GM23338 (cell line): Measurements from ENCODE around the gene CNTN5. TPM values are rescaled to one million over a fixed set of nuclear protein-coding genes. Genes with fewer than 3 reads are reported as not detected.

Source experiments
- ATAC-seq: fragments of 200-7000 bp; cut with Tn5 transposase; 3 replicates; pipeline ENCODE4 v1.9.1; 2020
- DNase-seq: peaks from one replicate; pipeline ENCODE4 v3.0.0-alpha.2; 2015; ENCODE audit warnings: low spot score
- H2AFZ ChIP-seq: fragments of 200-600 bp; sonication (generic); 2 replicates; pipeline ENCODE4 v1.8.0; 2016; ENCODE audit warnings: antibody characterized with exemption, mild to moderate bottlenecking, moderate library complexity
- H3F3A ChIP-seq: fragments of 200-600 bp; sonication (generic); replicated peaks from 2 replicates; pipeline ENCODE4 v1.8.0; 2017; ENCODE audit warnings: antibody characterized with exemption, mixed run types, low read depth
- H3K27ac ChIP-seq: fragments of 200-600 bp; sonication (generic); 2 replicates; pipeline ENCODE4 v1.6.1; 2016; ENCODE audit warnings: low read depth
- H3K27me3 ChIP-seq: fragments of 200-600 bp; sonication (generic); 2 replicates; pipeline ENCODE4 v1.8.0; 2016; ENCODE audit warnings: mild to moderate bottlenecking, mixed run types, moderate library complexity; ENCODE audit not compliant: insufficient read depth
- H3K36me3 ChIP-seq: fragments of 200-600 bp; sonication (generic); 2 replicates; pipeline ENCODE4 v1.8.0; 2016; ENCODE audit warnings: mild to moderate bottlenecking; ENCODE audit not compliant: insufficient read depth
- H3K4me1 ChIP-seq: fragments of 200-600 bp; sonication (generic); 2 replicates; pipeline ENCODE4 v1.8.0; 2016; ENCODE audit warnings: mild to moderate bottlenecking, moderate library complexity; ENCODE audit not compliant: insufficient read depth
- H3K4me2 ChIP-seq: fragments of 200-600 bp; sonication (generic); 2 replicates; pipeline ENCODE4 v1.7.1; 2017; ENCODE audit warnings: mixed run types
- H3K4me3 ChIP-seq: fragments of 200-600 bp; sonication (generic); 2 replicates; pipeline ENCODE4 v1.6.1; 2016; ENCODE audit warnings: mixed run types
- H3K79me2 ChIP-seq: fragments of 200-600 bp; sonication (generic); replicated peaks from 2 replicates; pipeline ENCODE4 v1.8.0; 2017; ENCODE audit warnings: mild to moderate bottlenecking; ENCODE audit not compliant: insufficient read depth
- H3K9me2 ChIP-seq: fragments of 200-600 bp; sonication (generic); 2 replicates; pipeline ENCODE4 v1.8.0; 2017; ENCODE audit not compliant: insufficient read depth
- H4K20me1 ChIP-seq: fragments of 200-600 bp; sonication (generic); replicated peaks from 2 replicates; pipeline ENCODE4 v1.8.0; 2017; ENCODE audit warnings: mild to moderate bottlenecking; ENCODE audit not compliant: insufficient read depth
- H3K27ac Mint-ChIP-seq: 2 replicates; pipeline ENCODE4 v1.8.0; 2020; ENCODE audit warnings: inconsistent platforms, mild to moderate bottlenecking, moderate library complexity, mixed read lengths
- H3K27me3 Mint-ChIP-seq: 3 replicates; pipeline ENCODE4 v1.8.0; 2022; ENCODE audit warnings: low read depth, mild to moderate bottlenecking, moderate library complexity, mixed read lengths, inconsistent platforms; ENCODE audit not compliant: insufficient read depth, poor library complexity
- H3K36me3 Mint-ChIP-seq: 3 replicates; pipeline ENCODE4 v1.8.0; 2021; ENCODE audit warnings: low read depth, mild to moderate bottlenecking, inconsistent platforms, moderate library complexity, mixed read lengths
- H3K4me1 Mint-ChIP-seq: 3 replicates; pipeline ENCODE4 v1.8.0; 2020; ENCODE audit warnings: mild to moderate bottlenecking, inconsistent platforms, mixed read lengths
- H3K4me3 Mint-ChIP-seq: 3 replicates; pipeline ENCODE4 v1.8.0; 2021; ENCODE audit warnings: moderate library complexity, mild to moderate bottlenecking, inconsistent platforms, mixed read lengths
- H3K9me3 Mint-ChIP-seq: 3 replicates; pipeline ENCODE4 v1.8.0; 2020; ENCODE audit warnings: moderate library complexity, mild to moderate bottlenecking, inconsistent platforms, mixed read lengths
- EZH2 ChIP-seq: fragments of 200-600 bp; sonication (generic); IDR thresholded peaks from one replicate; pipeline ENCODE4 v1.8.0; 2017; ENCODE audit warnings: antibody characterized with exemption, mild to moderate bottlenecking, low read depth; ENCODE audit not compliant: unreplicated experiment
- NANOG ChIP-seq: IDR thresholded peaks from 2 replicates; pipeline ENCODE4 v1.6.1; 2016; ENCODE audit warnings: antibody characterized with exemption, borderline replicate concordance
- POLR2AphosphoS5 ChIP-seq: IDR thresholded peaks from 2 replicates; pipeline ENCODE4 v1.6.1; 2016; ENCODE audit warnings: antibody characterized with exemption, low read depth
- STAT1 ChIP-seq: IDR thresholded peaks from one replicate; pipeline ENCODE4 v1.6.1; 2016; ENCODE audit warnings: antibody characterized with exemption; ENCODE audit not compliant: unreplicated experiment
- ZNF114 ChIP-seq: fragments of 250-450 bp; sonication (Bioruptor Pico); IDR thresholded peaks from 2 replicates; pipeline ENCODE4 v1.5.0; 2020; ENCODE audit warnings: mild to moderate bottlenecking, moderate library complexity
- ZNF331 ChIP-seq: fragments of 250-450 bp; sonication (Bioruptor Pico); IDR thresholded peaks from 2 replicates; pipeline ENCODE4 v1.5.0; 2020; ENCODE audit warnings: low read depth, mild to moderate bottlenecking, moderate library complexity
- ZNF462 ChIP-seq: fragments of 250-450 bp; sonication (Bioruptor Pico); IDR thresholded peaks from 2 replicates; pipeline ENCODE4 v1.5.0; 2020; ENCODE audit warnings: mild to moderate bottlenecking, moderate library complexity
- polyA plus RNA-seq: library from polyadenylated mRNA; unstranded; fragments of >200 nt; fragmentation: Nextera tagmentation; extraction: Ambion mirVana; gene quantifications from 2 replicates; pipeline ENCODE4 v1.2.1, GENCODE V29; 2016
- total RNA-seq: library from RNA; depleted of rRNA; stranded (reverse); fragments of >200 nt; shearing (Covaris generic); gene quantifications from 2 replicates; pipeline ENCODE4 v1.2.3, GENCODE V29; 2014
- TF ChIP-seq, protein P1 (sequence below), 2 experiments: fragments of 200-600 bp in 1 of 2; sonication (generic) in 1 of 2; conservative IDR thresholded peaks; 2 replicates each; pipeline versions ENCODE4 v1.5.1 to v1.6.1; 2016 to 2017; ENCODE audit warnings: antibody characterized with exemption in 2 of 2, low read depth in 2 of 2, mild to moderate bottlenecking in 2 of 2, moderate library complexity in 1 of 2

Gene CNTN5
- total and polyA plus RNA-seq, 2 experiments from 2014 or later = not detected

GRCh38 chr11:99268886-99269285 lies 248.1 kb downstream of the CNTN5 start:
- Histone ChIP-seq H3K36me3 (no peaks in the 10 kb centered on the region), H3K4me3 (no peak overlapping the region), H4K20me1 (no peaks in the 10 kb centered on the region), H3K9me2 (no peaks in the 10 kb centered on the region), H3K4me1 (no peaks in the 10 kb centered on the region), H3F3A (no peaks in the 10 kb centered on the region), H3K27me3 (no peaks in the 10 kb centered on the region), H2AFZ (no peak overlapping the region), H3K79me2 (no peaks in the 10 kb centered on the region), H3K4me2 (no peak overlapping the region), H3K27ac (no peak overlapping the region)
- Mint-ChIP-seq H3K4me3 (no peak overlapping the region), H3K4me1 (peaks cover 11% of the 10 kb centered on the region; the same call in 2 of the 3 replicates), H3K36me3 (no peaks in the 10 kb centered on the region), H3K27me3 (no peaks in the 10 kb centered on the region), H3K27ac (no peak overlapping the region), H3K9me3 (no peaks in the 10 kb centered on the region)
- no peak for DNase-seq
- ATAC-seq = no peak
- TF ChIP-seq ZNF331 (CRISPR knock-in tag) (no peak), ZNF114 (no peak), ZNF462 (CRISPR knock-in tag) (no peak), STAT1 (no peak), NANOG (no peak), EZH2 (no peak)

GRCh38 chr11:99271527-99271926 lies 250.8 kb downstream of the CNTN5 start:
- Histone ChIP-seq H2AFZ (peak overlapping the region; percentile 0; the same call in 1 of the 2 replicates), H3K36me3 (no peaks in the 10 kb centered on the region), H3K79me2 (no peaks in the 10 kb centered on the region), H3K27me3 (no peaks in the 10 kb centered on the region), H3K4me2 (no peak overlapping the region), H3K4me1 (no peaks in the 10 kb centered on the region), H3K27ac (no peak overlapping the region), H3K9me2 (no peaks in the 10 kb centered on the region), H4K20me1 (no peaks in the 10 kb centered on the region), H3F3A (no peaks in the 10 kb centered on the region), H3K4me3 (no peak overlapping the region)
- Mint-ChIP-seq H3K9me3 (no peaks in the 10 kb centered on the region), H3K27me3 (no peaks in the 10 kb centered on the region), H3K36me3 (no peaks in the 10 kb centered on the region), H3K27ac (0 out of 2 replicates have a peak overlapping the region, but pooled peaks have one; percentile 56), H3K4me3 (no peak overlapping the region), H3K4me1 (peaks cover 13% of the 10 kb centered on the region; the same call in 2 of the 3 replicates)
- ATAC-seq (peak; percentile 96), DNase-seq (peak; percentile 75)
- TF ChIP-seq POLR2AphosphoS5 = no peak
- no peak for TF ChIP-seq NANOG
- no peak for TF ChIP-seq EZH2
- TF ChIP-seq, protein P1, sequence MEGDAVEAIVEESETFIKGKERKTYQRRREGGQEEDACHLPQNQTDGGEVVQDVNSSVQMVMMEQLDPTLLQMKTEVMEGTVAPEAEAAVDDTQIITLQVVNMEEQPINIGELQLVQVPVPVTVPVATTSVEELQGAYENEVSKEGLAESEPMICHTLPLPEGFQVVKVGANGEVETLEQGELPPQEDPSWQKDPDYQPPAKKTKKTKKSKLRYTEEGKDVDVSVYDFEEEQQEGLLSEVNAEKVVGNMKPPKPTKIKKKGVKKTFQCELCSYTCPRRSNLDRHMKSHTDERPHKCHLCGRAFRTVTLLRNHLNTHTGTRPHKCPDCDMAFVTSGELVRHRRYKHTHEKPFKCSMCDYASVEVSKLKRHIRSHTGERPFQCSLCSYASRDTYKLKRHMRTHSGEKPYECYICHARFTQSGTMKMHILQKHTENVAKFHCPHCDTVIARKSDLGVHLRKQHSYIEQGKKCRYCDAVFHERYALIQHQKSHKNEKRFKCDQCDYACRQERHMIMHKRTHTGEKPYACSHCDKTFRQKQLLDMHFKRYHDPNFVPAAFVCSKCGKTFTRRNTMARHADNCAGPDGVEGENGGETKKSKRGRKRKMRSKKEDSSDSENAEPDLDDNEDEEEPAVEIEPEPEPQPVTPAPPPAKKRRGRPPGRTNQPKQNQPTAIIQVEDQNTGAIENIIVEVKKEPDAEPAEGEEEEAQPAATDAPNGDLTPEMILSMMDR (conservative IDR thresholded peaks at IDR 0.05; ENCODE audit: low read depth in 2 of 2) = no peak
- TF ChIP-seq ZNF331 (CRISPR knock-in tag) = no peak
